Stimulated activated CD8-positive, alpha-beta memory T cell treated with anti-CD3 and anti-CD28 coated beads, Interleukin-2, amount 100 ng/mL, for 1 hour (primary cell): ENCODE results near the gene CD68.

ENCODE experiments used
- DNase-seq, 2 donors: peaks; one replicate each; pipeline ENCODE4 v3.0.0-alpha.2; 2020; ENCODE audit warnings: low read depth in 2 of 2

Gene CD68

GRCh38 chr17:7579001-7579833 is at the start of gene CD68:
Gene CD68 (plus strand): TSS chr17:7579638. CDS start chr17:7579678, 40 bp downstream.
- peak in 1 of 2 donors; percentile 43 for DNase-seq

GRCh38 chr17:7530023-7530900 is 49.2 kb upstream of the CD68 start:
- no peak for DNase-seq

DNA sequence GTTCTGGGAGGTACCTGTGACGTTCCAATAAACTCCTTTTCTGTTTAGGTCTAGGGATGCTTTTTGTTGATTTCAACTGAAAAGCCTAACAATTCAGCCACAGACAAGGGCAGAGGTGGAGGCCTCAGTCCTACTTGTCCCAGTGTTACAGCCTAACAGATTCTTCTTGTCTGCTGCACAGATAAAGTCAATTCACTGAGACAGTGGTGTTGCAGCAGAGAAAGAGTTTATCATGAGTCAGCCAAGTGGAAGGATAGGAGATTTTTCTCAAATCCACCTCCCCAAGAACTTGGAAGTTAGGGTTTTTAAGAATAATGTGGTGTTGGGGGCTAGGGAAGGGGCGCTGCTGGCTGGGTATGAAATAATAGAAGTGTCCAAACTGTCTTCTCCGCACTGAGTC is 41.4 kb upstream of the CD68 start:
- no peak for DNase-seq

- no peak for DNase-seq
Observed at GRCh38 chr17:7538891-7539545, 40.4 kb upstream of the CD68 start.

GRCh38 chr17:7541074-7541621 is 38.3 kb upstream of the CD68 start:
- no peak for DNase-seq

- no peak for DNase-seq
Observed at GRCh38 chr17:7544911-7545310, 34.5 kb upstream of the CD68 start.

- DNase-seq: peak in 1 of 2 donors; percentile 42
Observed at GRCh38 chr17:7548585-7549400, 30.6 kb upstream of the CD68 start, which contains the start of gene TNFSF12. Gene TNFSF12 (plus strand): TSS chr17:7549058. CDS start chr17:7549154, 96 bp downstream.

DNA sequence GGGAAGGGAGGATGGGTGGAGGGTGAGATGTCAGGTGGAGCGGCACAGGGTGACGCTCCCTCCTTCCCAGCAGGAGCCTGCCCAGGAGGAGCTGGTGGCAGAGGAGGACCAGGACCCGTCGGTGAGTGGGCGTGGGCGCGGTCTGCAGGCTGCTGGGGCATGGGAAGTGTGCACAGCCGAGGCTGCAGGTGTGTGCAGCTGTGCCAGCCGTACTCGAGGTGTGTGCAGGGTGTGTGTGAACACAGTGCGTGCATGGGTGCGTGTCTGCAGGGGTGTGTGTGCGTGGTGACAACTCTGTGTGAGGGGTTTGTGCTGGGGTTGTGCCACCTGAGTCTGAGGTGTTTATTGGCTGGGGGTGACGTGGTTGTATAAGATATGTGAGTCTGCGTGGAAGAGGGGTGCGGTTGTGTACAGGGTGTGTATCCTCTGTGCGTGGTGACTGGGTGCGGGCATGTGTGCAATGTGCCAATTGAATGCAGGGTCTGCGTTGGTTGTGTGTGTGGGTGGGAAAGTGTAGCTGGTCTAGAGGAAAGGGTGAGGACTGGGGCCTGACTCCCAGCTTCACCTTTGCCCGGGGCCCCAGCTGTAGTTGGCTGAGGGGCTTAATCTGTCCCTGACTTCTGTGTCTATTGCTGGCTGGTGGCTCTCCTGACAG is 29.9 kb upstream of the CD68 start:
- DNase-seq: no peak

DNA sequence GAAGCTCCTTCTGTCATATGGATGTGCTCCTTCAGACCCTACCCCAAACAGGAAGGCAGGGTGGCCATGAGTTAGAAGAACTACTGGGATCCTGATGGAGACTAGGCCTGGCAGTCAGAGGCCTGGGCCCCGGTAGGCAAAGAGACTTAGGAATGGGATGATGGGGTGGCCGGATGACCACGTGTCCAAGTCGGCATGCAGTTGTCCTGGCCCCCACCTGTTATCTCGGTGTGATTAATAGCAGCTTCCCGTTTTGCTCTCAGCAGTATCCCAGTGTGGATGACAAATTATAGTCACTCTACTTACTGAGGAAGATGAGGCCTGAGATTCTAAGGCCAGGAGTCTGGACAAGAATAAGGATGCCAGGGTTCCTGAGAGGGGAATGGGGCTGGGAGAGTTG is 29.1 kb upstream of the CD68 start:
- DNase-seq: no peak

GRCh38 chr17:7551396-7551795 is 28.0 kb upstream of the CD68 start:
- no peak for DNase-seq

DNA sequence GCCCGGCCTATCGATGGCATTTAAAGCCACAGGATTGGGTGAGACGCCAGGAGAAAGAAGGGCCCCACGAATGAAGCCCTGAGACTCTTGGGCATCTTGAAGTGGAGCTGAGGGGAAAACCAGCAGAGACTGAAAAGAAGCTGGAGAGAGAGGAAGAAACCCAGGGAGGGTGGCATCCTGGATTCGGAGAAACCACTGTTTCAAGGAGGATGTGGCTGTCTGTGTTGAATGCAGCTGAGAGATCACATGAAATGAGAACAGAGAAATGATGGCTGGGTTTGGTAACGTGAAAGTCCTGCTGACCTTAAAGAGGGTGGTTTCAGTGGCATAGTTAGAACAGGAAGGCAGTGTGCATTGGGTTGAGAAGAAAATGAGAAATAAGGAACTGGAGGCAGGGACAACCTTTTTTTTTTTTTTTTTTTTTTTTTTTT is 26.8 kb upstream of the CD68 start:
- no peak for DNase-seq

- no peak for DNase-seq
Observed at GRCh38 chr17:7553356-7553755, 26.1 kb upstream of the CD68 start.

GRCh38 chr17:7555320-7555948 is 24.0 kb upstream of the CD68 start:
- DNase-seq: no peak

- no peak for DNase-seq
Observed at GRCh38 chr17:7556627-7557026, 22.8 kb upstream of the CD68 start.

GRCh38 chr17:7557147-7557764 is 22.2 kb upstream of the CD68 start:
- no peak for DNase-seq

GRCh38 chr17:7557775-7558543 is 21.5 kb upstream of the CD68 start:
- DNase-seq: no peak

- no peak for DNase-seq
Observed at GRCh38 chr17:7558544-7559319, 20.7 kb upstream of the CD68 start, which contains the start of gene TNFSF13. Gene TNFSF13 (plus strand): TSS chr17:7558750. CDS start chr17:7559040, 290 bp downstream.
